OCI-M1 (cell line): ENCODE measurements around the gene TTLL5.
"Not testable (repeated sequence)": the region's sequence is repeated elsewhere in the genome, so short reads cannot be mapped to it uniquely, and the experiment has no call there.

Experiments used
- DNase-seq: peaks from one replicate; lab custom pipeline; 2025; lab: John Stamatoyannopoulos, UW

Gene TTLL5

GRCh38 chr14:75915045-75915444 is 254.0 kb downstream of the TTLL5 start:
- DNase-seq = no peak

DNA sequence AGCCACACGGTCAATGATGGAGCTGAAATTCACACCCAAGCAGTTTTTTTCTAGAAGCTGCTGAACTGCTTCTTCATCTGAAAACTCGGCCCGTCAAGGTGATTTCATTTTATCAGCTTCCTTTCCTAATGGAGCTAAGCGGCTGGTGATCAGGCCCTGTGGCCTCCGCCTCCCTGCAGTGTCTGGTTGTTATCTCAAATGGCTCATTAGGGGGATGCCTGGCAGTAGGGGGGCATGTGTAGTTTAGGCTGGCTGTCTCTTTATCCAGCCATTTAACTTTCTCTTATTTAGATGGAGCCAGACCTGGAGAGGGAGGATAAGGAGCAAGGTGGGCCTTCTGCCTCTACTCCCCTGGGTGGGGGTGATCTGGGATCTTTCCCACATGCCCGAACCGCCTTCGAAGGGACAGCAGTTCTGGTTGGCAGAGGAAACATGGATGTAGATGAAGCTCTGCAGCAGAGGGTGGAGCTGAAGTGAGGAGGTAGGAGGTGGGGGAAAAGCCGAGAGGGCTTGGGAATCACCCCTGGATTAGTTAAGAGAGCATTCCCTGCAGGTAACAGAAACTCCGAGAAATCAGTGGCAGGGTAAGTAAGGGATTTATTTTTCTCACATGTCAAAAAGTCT is 256.4 kb downstream of the TTLL5 start:
- no peak for DNase-seq

- no peak for DNase-seq
Measured at GRCh38 chr14:75917946-75918335, 256.9 kb downstream of the TTLL5 start.

GRCh38 chr14:75920421-75920820 is 259.4 kb downstream of the TTLL5 start:
- DNase-seq = not testable (repeated sequence)

- not testable (repeated sequence) for DNase-seq
Measured at GRCh38 chr14:75925141-75925840, 264.2 kb downstream of the TTLL5 start.

GRCh38 chr14:75926431-75927115 is 265.5 kb downstream of the TTLL5 start:
- no peak for DNase-seq

GRCh38 chr14:75927564-75928087 is 266.6 kb downstream of the TTLL5 start:
- no peak for DNase-seq

GRCh38 chr14:75928690-75929181 is 267.7 kb downstream of the TTLL5 start:
- no peak for DNase-seq

- DNase-seq = peak; percentile 34
Measured at GRCh38 chr14:75933712-75934296, 272.8 kb downstream of the TTLL5 start.

DNA sequence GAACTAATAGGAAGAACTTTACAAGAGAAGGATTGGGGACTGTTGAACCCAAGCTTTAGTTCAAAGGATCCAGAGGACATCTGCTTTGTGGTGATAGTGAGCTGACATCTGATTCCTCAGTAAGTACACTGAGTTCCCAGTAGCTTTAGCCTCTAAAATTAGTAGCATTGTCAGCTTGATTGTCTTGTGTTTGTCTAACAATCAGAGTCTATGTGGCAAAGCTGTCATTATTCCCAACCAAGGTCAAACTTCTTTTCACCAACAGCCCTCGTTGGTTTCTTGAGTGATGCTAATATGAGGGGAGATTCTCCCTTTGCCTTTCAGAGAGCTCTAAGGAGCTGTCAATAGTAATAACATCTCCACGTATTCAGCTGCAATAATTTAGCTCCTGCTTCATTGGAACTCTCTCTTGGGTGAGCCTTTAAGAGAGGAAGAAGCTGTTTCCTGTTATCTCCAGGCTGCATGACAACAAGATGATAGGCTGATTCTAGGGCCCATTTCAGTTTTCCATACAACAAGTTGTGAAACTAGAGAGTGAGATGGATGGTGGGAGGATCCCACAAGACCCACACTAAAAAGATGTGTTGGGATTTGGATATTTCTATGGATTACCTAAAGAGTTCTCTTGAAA is 274.1 kb downstream of the TTLL5 start:
- DNase-seq = peak; percentile 67

DNA sequence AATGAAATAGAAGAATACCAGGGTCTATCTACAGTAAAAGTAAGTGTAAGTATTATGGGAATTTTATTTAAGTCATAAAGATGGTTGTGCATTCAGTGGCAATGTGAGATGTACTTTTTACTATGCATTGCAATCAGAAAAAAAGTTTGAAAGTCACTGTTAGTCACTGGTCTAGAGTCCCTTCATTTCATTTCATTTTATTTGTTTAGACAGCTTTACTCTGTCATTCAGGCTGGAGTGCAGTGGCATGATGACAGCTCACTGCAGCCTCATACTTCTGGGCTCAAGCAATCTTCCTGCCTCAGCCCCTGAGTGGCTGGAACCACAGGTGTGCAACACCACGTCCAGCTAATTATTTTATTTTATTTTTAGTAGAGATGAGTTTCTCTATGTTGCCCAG is 278.2 kb downstream of the TTLL5 start:
- DNase-seq = no peak

GRCh38 chr14:75941030-75941429 is 280.0 kb downstream of the TTLL5 start:
- DNase-seq = no peak

DNA sequence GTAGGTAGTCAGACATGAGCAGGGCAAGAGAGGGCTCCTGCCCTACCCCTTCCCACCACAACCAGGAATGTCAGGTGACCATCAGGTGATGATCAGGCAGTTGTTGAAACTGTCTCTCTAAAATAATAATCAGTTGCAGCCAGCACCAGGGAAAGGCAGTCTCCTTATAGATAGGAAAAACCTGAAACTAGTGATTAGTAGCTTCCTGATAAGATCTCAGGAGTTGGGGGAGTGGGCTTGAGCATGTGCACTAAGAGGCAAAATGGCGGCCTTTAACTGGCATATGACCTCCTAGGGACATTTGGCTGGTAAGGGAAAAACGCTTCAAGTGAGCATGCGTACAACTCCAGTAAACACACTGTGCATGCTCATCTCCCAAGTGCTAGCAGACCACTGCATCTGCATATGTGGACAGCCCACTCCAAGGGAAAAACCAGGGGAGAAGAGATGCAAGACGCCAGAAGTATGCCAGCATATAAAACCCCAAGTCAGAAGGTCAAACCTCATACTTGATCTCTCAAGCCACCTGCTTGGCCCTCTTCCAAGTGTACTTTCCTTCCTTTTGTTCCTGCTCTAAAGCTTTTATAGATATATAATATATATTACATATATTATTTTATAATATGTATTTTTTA is 283.7 kb downstream of the TTLL5 start:
- no peak for DNase-seq

DNA sequence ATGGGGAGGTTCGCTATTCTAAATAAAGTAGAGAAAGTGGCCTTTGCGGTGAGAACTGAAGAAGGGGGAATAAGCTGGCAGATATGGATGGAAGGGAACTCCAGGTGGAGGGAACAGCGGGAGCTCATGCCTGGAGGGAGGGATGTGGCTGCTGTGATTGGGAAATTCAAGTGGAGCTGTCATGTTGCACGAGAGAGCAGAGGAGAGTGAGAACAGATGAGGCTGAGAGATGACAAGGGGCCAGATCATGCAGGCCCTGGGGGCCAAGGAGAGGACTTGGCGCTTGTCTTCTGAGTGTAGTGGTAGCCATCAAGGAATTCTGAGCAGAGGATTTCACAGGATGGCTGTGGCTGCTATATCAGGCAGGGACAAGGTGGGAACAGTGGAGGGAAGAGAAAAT is 285.7 kb downstream of the TTLL5 start:
- no peak for DNase-seq

GRCh38 chr14:75952489-75952888 is 291.4 kb downstream of the TTLL5 start:
- no peak for DNase-seq

GRCh38 chr14:75959031-75959430 is 298.0 kb downstream of the TTLL5 start:
- DNase-seq = no peak

DNA sequence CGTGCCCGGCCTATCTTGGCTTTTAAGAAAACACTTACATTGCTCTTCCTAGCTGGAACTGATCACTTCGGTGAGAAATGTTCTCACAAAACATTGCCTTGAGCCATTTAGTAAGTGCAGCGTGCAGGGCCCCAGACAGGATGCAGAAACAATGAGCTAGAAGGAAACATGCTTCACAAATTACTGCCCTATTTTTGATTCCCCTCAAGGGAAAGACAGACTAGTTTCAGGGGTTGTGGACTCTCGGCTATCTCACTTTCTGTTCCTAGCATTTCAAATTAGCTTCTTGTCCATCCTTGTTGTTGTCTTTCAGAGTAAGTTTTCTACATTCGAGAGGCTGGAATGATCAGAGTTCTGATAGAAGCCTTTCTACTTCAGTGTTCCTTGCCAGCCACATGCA is 299.2 kb downstream of the TTLL5 start:
- no peak for DNase-seq

DNA sequence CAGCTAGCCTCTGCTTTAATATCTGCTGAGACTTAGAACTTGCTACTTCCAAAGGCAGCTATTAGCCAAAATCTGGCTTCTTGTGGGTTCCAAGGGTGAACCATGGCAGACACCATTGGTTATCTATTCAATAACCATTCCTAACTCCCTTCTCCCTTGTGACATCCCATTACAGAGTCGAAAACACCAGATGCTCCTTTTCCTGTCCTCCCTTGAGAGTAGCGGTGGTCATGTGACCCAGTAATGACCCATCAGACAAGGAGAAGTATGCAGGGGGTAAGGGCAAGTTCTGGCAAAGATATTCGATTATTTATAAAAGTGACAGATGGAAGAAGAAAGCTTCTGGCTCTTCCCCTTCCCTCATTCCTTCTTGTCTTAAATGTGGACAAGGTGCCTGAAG is 300.6 kb downstream of the TTLL5 start:
- no peak for DNase-seq

DNA sequence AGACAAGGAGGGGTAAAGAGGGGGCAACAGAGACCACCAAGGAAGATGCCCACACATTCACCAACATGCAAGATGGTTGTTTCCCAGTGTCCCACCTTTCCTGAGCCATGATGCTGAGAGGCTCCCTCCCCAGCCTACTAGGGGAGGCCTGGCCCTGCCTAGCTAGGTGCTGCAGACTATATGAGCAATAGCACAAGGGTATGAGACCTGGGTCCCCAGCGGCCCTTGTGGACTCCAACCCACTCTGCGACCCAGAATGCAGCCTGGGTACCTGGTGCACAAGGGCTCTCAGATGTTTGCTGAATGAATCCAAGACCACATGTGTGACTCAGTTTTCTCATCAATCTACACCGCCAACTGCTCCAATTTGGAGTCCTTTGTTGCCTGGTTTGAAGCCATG is 306.8 kb downstream of the TTLL5 start:
- no peak for DNase-seq

DNA sequence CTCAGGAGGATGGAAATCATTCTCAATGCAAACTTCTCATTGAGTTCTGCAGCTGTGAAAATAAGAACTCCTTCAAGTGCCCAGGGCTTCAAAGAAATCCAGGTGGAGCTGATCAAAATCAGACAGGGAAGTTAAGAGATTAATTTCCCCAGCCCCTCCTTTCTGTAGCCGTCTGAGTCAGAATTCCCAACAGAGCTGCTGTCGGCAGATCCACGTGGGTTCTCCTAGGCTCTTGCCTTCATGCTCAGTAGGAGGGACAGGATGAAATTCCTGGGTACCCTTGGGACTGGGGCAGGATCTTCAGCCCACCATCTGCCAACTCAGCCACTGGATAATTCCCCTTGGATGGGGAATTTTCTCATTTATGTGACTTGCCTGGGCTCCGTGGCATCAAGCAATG is 307.4 kb downstream of the TTLL5 start:
- DNase-seq = no peak

DNA sequence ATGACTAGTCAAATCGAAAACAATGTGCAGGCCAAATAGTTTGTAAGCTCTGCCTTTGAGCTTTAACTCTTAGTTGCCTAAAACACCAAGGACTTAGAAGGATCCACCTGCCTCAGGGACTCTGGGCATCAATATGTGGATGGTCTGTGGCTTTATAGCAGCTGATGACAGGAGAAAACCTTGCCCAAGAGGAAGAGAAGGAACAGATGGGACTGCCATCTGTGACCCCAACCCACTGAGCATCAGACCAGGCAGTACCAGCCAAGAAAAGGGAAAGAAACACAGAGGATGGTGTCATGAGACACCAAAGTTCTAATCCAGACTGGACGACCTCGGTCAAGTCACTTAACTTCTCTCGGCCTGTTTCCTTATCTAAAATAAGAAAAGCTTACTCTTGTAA is 308.1 kb downstream of the TTLL5 start:
- DNase-seq = no peak

GRCh38 chr14:75969891-75970290 is 308.8 kb downstream of the TTLL5 start:
- no peak for DNase-seq
